D341Med (cell line): ENCODE results near the gene TMEM150B.

Experiments
- DNase-seq: peaks from one replicate; pipeline ENCODE4 v3.0.0; 2012; ENCODE audit warnings: low spot score

The TMEM150B gene

DNA sequence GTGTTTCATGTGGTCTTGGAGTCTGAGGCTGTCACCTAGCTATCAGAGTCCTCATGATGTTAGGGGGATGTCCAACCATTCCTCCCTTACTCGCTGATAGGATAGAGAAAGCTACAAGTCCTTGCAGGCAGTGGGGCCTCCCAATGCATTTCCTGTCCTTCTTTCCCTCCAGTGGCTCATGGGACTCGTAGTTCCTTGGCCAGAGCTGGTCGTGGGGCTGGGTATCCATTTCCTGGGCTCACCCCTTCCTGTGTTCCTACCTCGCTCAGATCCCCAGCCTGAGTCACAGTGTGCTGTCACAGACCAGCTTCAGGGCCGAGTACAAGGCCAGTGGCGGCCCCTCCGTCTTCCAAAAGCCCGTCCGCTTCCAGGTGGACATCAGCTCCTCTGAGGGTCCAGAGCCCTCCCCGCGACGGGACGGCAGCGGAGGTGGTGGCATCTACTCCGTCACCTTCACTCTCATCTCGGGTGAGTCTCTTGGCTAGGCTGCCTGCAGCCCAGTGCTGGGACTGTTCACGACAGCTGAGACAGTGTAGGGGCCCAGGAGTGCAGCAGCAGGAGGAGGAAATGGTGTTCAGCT lies 19.1 kb downstream of the TMEM150B start:
- DNase-seq, result no peak

GRCh38 chr19:55305491-55305890 lies 19.6 kb downstream of the TMEM150B start:
- DNase-seq, result peak; percentile 81

- DNase-seq, result no peak
These were observed 20.2 kb downstream of the TMEM150B start for GRCh38 chr19:55304980-55305379.

- peak; percentile 75 for DNase-seq
These were observed 20.7 kb downstream of the TMEM150B start for GRCh38 chr19:55304279-55304978.

DNA sequence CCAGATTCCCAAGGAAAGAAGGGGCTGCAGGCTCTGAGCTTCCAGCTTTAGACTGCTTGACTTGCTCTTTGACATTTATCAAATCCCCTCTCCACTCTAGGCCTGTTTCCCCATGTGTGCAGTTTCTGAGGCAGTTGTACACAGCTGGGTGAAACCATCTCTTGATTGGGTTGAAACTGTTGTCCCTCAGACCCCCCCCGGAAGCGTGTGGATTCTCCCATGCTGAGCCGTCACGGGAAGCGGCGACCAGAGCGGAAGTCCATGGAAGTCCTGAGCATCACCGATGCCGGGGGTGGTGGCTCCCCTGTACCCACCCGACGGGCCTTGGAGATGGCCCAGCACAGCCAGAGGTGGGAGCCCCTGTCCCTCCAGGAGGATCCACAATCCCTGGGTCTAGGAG lies 21.7 kb downstream of the TMEM150B start:
- DNase-seq, result no peak

- no peak for DNase-seq
These were observed 22.8 kb downstream of the TMEM150B start for GRCh38 chr19:55302318-55302703.

DNA sequence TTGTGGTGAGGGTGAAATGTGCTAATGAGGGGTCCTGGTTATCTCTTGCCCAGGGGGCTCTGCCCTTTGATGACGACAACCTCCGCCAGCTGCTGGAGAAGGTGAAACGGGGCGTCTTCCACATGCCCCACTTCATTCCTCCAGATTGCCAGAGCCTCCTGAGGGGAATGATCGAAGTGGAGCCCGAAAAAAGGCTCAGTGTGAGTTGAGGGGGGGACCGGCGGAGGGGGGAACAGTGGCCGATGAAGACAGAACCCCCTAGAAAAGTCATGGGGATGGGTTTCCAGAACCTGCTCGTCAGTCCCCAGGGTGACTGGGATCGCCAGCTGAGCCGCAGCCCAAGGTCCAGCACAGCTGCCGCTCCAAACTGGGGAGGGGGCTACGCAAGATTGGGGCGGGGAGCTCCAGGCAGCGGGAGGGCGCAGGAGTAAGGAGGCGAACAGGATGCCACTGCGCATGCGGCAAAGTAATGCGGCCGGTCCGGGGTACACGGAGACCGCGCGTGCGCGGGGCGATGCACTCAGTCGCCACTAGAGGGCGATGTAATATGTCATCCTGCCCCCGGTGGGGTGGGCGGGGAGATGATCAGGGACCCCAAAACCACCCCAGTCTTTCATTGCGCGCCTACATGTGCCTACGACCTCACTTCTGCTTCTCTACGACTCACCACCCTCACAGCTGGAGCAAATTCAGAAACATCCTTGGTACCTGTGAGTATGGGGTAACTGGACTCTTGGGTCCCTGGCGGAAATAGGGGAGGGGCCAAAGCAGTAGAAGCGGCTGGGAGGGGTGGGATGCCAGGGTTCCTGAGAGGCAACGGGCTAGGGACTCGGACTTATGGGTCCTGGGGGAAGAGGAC lies 23.5 kb downstream of the TMEM150B start:
- peak; percentile 99 for DNase-seq

- no peak for DNase-seq
These were observed 24.2 kb downstream of the TMEM150B start for GRCh38 chr19:55300886-55301458.

DNA sequence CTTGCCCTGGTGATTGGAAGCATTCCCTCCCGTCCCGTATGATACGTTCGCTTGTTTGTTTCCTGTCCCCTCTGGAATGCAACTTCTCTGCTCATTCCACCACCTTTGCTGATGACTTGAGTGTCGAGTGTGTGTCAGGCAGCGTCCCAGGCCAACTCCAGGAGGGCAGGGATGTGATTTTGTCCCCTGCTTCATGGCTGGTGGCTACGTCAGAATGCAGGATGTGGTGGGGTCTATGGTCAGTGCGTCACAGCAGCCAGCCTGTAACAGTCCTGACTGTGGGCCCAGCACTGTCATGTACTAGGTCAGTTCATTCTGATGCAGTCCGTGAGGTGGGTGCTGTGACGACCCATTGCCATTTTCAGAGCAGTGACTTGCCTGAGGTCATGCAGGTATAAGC lies 25.1 kb downstream of the TMEM150B start:
- no peak for DNase-seq

DNA sequence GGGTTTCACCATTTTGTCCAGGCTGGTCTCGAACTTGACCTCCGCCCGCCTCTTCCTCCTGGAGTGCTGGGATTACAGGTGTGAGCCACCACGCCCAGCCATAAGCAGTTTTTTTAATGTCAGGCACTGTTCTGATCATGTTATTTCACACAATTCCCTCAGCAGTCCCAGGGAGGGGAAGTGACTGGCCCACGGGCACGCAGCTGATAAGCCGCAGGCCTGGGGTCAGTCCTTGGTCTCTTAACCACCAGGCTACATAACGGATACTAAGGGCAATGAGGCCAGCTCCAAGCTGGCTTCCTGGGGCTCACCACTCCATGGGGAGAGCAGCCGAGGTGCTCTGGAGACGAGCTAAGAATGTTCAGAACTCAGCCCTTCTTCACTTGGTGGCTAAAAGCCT lies 27.9 kb downstream of the TMEM150B start:
- DNase-seq, result no peak

DNA sequence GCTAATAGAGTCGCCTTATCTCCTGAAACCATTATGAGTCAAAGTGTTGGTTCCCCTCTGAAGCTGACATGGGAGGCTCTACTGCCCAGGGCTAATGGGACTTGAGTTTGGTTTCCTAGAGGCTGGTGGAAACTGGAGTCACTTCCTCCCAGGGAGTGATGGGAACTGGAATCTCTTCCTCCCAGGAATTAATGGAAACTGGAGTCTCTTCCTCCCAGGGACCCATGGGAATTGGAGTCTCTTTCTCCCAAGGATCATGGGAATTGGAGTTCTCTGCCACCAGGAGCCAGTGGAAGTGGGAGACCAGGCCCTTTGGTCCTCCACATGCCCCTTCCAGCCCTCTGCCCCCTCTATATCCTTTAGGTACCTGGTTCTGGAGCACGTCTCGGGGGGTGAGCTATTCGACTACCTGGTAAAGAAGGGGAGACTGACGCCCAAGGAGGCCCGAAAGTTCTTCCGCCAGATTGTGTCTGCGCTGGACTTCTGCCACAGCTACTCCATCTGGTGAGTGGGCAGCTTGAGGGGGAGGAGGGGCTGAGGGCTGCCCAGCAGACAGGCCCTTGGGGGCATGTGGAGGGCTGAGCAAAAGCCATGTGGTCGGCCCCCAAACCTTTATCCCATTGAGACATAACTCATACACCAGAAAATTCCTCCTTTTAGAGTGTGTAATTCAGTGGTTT lies 35.9 kb downstream of the TMEM150B start:
- no peak for DNase-seq

GRCh38 chr19:55287361-55288079 lies 37.6 kb downstream of the TMEM150B start:
- DNase-seq, result no peak

- DNase-seq, result no peak
These were observed 39.8 kb downstream of the TMEM150B start for GRCh38 chr19:55285229-55285890.

GRCh38 chr19:55284405-55285058 lies 40.6 kb downstream of the TMEM150B start:
- no peak for DNase-seq

- peak; percentile 84 for DNase-seq
These were observed 41.4 kb downstream of the TMEM150B start, which contains the start of gene BRSK1 for GRCh38 chr19:55283548-55284377. BRSK1 (plus strand) TSS chr19:55283997; CDS start chr19:55284443, 446 bp downstream.

DNA sequence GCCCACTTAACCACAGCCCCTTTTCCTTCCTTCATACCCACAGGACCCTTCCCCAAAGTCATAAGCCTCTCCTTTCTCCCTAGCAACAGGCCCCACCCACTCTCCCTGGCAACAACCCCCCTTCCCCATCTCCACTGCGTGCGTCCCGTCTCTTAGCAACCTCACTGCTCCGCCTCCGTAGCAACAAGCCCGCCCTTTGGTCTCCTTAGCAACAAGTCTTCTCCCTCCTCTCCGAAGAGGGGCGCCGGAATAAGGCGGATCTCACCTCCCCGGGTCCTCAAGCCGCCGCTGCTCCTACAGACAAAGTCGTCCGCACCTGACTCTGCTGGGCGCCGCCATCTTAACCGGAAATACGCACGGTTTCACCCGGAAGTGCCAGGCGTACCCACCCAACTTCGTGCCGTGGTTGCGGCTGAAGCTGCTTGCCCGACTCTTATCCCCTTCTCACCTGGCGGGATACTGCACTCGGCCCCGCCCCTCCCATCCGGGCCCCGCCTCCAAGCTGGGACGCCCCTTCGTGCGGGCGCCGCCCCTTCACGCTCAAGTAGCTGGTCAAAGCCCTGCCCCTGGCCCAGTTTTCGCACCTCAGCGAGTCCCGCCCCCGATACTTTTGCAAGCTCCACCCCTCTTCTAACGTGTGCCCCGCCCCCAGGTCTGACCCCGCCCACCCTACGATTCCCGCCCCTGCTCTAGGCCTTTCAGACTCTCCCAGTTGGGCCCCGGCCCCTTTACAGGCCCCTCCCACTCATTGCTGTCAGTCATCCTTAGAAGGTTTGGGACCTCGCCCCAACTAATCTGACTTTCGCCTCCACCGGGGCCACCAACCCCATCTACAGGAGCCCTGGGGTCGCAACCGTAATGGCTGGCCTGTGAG lies 45.1 kb downstream of the TMEM150B start, which contains the start of gene HSPBP1:
HSPBP1 (minus strand) TSS at position 341 of the 874 bp plus-strand sequence. CDS start 502 bp downstream, outside the sequence.
- peak; percentile 95 for DNase-seq

- DNase-seq, result no peak
These were observed 45.8 kb downstream of the TMEM150B start for GRCh38 chr19:55279340-55279739.
